Spleen (tissue), 11 donors: ENCODE data around the gene RELB. TPM values are rescaled to one million over a fixed set of nuclear protein-coding genes. Genes with fewer than 3 reads are reported as not detected.

Source experiments
- DNase-seq: peaks from one replicate; pipeline ENCODE4 v3.0.0-alpha.2; 2020
- H3K27ac ChIP-seq, 8 donors: fragments of 200-600 bp; sonication (generic) in 7 of 8; 1 replicate in 4 of 8; 2 replicates in 4 of 8; pipeline versions ENCODE4 v1.5.0 to v1.8.0; 2016 to 2021; ENCODE audit warnings: inconsistent platforms in 4 of 8, mild to moderate bottlenecking in 4 of 8, moderate library complexity in 1 of 8
- H3K27me3 ChIP-seq, 7 donors: fragments of 200-600 bp; sonication (generic) in 6 of 7; replicated peaks in 1 of 7; 1 replicate in 4 of 7; 2 replicates in 3 of 7; pipeline versions ENCODE4 v1.5.0 to v1.8.0; 2016 to 2021; ENCODE audit warnings: inconsistent platforms in 3 of 7, mild to moderate bottlenecking in 1 of 7
- H3K36me3 ChIP-seq, 6 donors: fragments of 200-600 bp; sonication (generic) in 5 of 6; 1 replicate in 4 of 6; 2 replicates in 2 of 6; pipeline versions ENCODE4 v1.5.0 to v1.8.0; 2016 to 2021; ENCODE audit warnings: inconsistent platforms in 2 of 6
- H3K4me1 ChIP-seq, 6 donors: fragments of 200-600 bp; sonication (generic) in 5 of 6; 1 replicate in 3 of 6; 2 replicates in 3 of 6; pipeline versions ENCODE4 v1.5.0 to v1.8.0; 2016 to 2021; ENCODE audit warnings: inconsistent platforms in 3 of 6
- H3K4me3 ChIP-seq, 8 donors: fragments of 200-600 bp; sonication (generic) in 7 of 8; 1 replicate in 4 of 8; 2 replicates in 4 of 8; pipeline versions ENCODE4 v1.5.0 to v1.8.0; 2016 to 2021; ENCODE audit warnings: inconsistent platforms in 4 of 8, mild to moderate bottlenecking in 4 of 8, moderate library complexity in 2 of 8
- H3K9me3 ChIP-seq, 8 donors: fragments of 200-600 bp; sonication (generic) in 7 of 8; 1 replicate in 4 of 8; 2 replicates in 4 of 8; pipeline versions ENCODE4 v1.5.0 to v1.8.0; 2016 to 2021; ENCODE audit warnings: inconsistent platforms in 4 of 8
- CTCF ChIP-seq, 11 experiments: fragments of 200-600 bp in 7 of 11; fragments of 450-650 bp in 4 of 11; sonication (generic) in 4 of 11; IDR thresholded peaks in 8 of 11; conservative IDR thresholded peaks in 3 of 11; 1 replicate in 7 of 11; 2 replicates in 4 of 11; pipeline versions ENCODE4 v1.4.0 to v1.8.0; 2016 to 2021; ENCODE audit warnings: antibody characterized with exemption in 11 of 11, inconsistent platforms in 4 of 11, mild to moderate bottlenecking in 1 of 11
- POLR2A ChIP-seq, 3 donors: fragments of 450-650 bp; IDR thresholded peaks; one replicate each; pipeline ENCODE4 v1.5.1; 2017; ENCODE audit warnings: antibody characterized with exemption in 3 of 3, mild to moderate bottlenecking in 1 of 3
- POLR2AphosphoS5 ChIP-seq, 3 donors: sonication (generic); formaldehyde crosslinking; IDR thresholded peaks; one replicate each; pipeline ENCODE4 v1.5.1; 2017; ENCODE audit warnings: antibody characterized with exemption in 3 of 3
- WGBS, 5 donors: extraction: QIAGEN DNeasy Blood & Tissue Kit in 3 of 5; methylation state at CpG; one replicate each; pipeline versions ENCODE4 v1.1.5 to v1.1.7; 2013 to 2018; 5-methylcytosine and 5-hydroxymethylcytosine counted together
- intact Hi-C: fragments of 100-400 bp; cut with DNase I; formaldehyde crosslinking; loops from one replicate; pipeline ENCODE4 v1.15.0; 2023; ENCODE audit warnings: low total_unique reads
- polyA plus RNA-seq, 3 donors: library from polyadenylated mRNA; stranded (reverse); fragments of 200-250 nt; gene quantifications; one replicate each; pipeline ENCODE4 v1.2.1, GENCODE V29; 2013
- total RNA-seq, 7 donors: library from RNA; depleted of rRNA in 3 of 7; stranded (reverse); fragments of >200 nt in 3 of 7; fragmentation: NEBNext Ultra II Directional in 4 of 7; extraction: Animal tissue kit (Norgen Biotek cat#: 25700) in 4 of 7; gene quantifications; one replicate each; pipeline versions ENCODE4 v1.1.0 to v1.2.1, GENCODE V29; 2016 to 2021
- donor health status: healthy with polysubstance abuse.
- donor health status: DM: no; HTN: no; CAD: no; lungs with moderate emphysema.
- donor health status: DM: no; HTN: no; CAD: no.
- donor health status: Bipolar disorder and iron deficiency.
- donor health status: healthy.
- donor health status: DM: no; HTN: no; CAD: no.
- donor health status: DM: yes; HTN: yes; CAD: no.

Gene RELB
- total and polyA plus RNA-seq, 10 donors, result 16.6 to 67.4 (median 34.7) TPM

GRCh38 chr19:45057444-45057843 lies 56.2 kb downstream of the RELB start:
- no peaks in the 10 kb centered on the region for H3K9me3 ChIP-seq
- H3K4me1 ChIP-seq, result peaks cover 0 to 40% (median 11%) of the 10 kb centered on the region in 6 donors
- WGBS, 5 donors, result 84 to 92% (median 89%) methylated on average over 9 of the region's 9 CpGs
- peak overlapping the region in 2 of 8 donors; percentile 14 to 38 for H3K27ac ChIP-seq
- H3K4me3 ChIP-seq, result no peak overlapping the region
- no peaks in the 10 kb centered on the region for H3K27me3 ChIP-seq
- intact Hi-C loops, result loop anchor here (5.0 kb wide), 1 partner anchor 40 kb away; no protein-coding TSS in a partner anchor
- DNase-seq, result no peak
- TF ChIP-seq CTCF (IDR thresholded peaks at IDR 0.05 in 8 of 11, conservative IDR thresholded peaks at IDR 0.05 in 3 of 11), result no peak
- no peak for TF ChIP-seq POLR2A (IDR thresholded peaks at IDR 0.05)
- no peak for TF ChIP-seq POLR2AphosphoS5 (IDR thresholded peaks at IDR 0.05)
- H3K36me3 ChIP-seq, result peaks cover 9 to 100% (median 100%) of the 10 kb centered on the region in 6 donors

DNA sequence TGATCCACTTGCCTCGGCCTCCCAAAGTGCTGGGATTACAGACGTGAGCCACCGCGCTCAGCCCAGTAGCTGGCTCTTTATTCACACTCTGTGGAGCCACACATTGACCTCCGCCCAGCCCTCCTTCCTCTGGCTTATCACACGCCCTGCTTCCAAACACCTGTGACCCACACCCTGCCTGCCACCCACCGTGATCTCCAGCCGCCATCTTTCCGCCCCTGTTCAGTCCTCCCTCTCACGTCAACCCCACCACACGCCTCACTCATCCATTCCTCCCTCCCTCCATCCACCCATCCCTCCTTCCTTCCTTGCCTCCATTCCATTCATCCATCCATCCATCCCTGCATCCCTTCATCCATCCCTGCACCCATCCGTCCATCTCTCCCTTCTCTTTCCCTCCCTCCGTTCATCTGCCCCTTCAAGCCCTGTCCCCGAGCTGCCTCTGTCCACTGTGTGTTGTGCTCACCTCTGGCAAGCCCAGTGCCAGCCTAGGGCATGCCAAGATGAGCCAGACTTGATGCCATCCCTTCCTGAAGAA lies 57.4 kb downstream of the RELB start:
- Histone ChIP-seq H3K27me3 (no peaks in the 10 kb centered on the region), H3K4me3 (no peak overlapping the region), H3K27ac (peak overlapping the region in 2 of 8 donors; percentile 25 to 59), H3K9me3 (no peaks in the 10 kb centered on the region), H3K36me3 (peaks cover 6 to 100% (median 100%) of the 10 kb centered on the region in 6 donors), H3K4me1 (peaks cover 0 to 28% (median 6%) of the 10 kb centered on the region in 6 donors)
- intact Hi-C loops, result loop anchor here (5.0 kb wide), 1 partner anchor 41 kb away; no protein-coding TSS in a partner anchor
- TF ChIP-seq POLR2A (IDR thresholded peaks at IDR 0.05) (no peak), CTCF (IDR thresholded peaks at IDR 0.05 in 8 of 11, conservative IDR thresholded peaks at IDR 0.05 in 3 of 11) (no peak), POLR2AphosphoS5 (IDR thresholded peaks at IDR 0.05) (no peak)
- 84 to 97% (median 89%) methylated on average over 14 of the region's 14 CpGs for WGBS, 5 donors
- no peak for DNase-seq

- Histone ChIP-seq H3K27me3 (no peaks in the 10 kb centered on the region), H3K27ac (peak overlapping the region in 2 of 8 donors; percentile 25 to 59), H3K4me3 (no peak overlapping the region), H3K36me3 (peaks cover 11 to 100% (median 100%) of the 10 kb centered on the region in 6 donors), H3K4me1 (peaks cover 0 to 28% (median 6%) of the 10 kb centered on the region in 6 donors), H3K9me3 (no peaks in the 10 kb centered on the region)
- WGBS, 5 donors, result 63 to 69% (median 66%) methylated on average over 14 to 16 of the region's 16 CpGs
- intact Hi-C loops, result loop anchor here (5.0 kb wide), 1 partner anchor 42 kb away; no protein-coding TSS in a partner anchor
- peak; percentile 48 to 91 (median 84) for TF ChIP-seq CTCF (IDR thresholded peaks at IDR 0.05 in 8 of 11, conservative IDR thresholded peaks at IDR 0.05 in 3 of 11)
- peak; percentile 15 to 53 (median 38) for TF ChIP-seq POLR2AphosphoS5 (IDR thresholded peaks at IDR 0.05)
- no peak for TF ChIP-seq POLR2A (IDR thresholded peaks at IDR 0.05)
- peak; percentile 91 for DNase-seq
Measured at GRCh38 chr19:45059258-45059965, 58.1 kb downstream of the RELB start.

DNA sequence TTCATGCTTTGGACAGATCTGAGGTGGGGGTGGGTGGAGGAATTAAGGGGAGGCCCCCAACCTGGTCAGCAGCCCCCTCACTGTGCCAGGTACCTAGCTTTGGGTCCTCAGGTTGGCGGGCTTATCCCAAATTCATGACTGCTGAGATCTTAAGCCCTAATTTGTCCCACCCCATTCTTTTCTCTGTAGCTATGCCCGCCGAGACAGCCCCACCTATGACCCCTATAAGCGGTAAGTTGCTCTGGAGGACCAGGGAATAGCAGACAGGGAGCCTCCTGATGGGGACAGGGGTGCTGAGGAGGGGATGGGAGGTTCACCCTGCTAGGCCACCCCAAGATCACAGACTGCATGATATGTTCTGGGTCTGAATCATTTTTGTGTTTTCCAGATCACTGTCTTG lies 60.7 kb downstream of the RELB start:
- no peak for DNase-seq
- intact Hi-C loops, result no loop called here
- Histone ChIP-seq H3K27ac (no peak overlapping the region), H3K36me3 (peaks cover 11 to 100% (median 98%) of the 10 kb centered on the region in 6 donors), H3K4me1 (peaks cover 0 to 18% (median 6%) of the 10 kb centered on the region in 6 donors), H3K4me3 (no peak overlapping the region), H3K9me3 (no peaks in the 10 kb centered on the region), H3K27me3 (no peaks in the 10 kb centered on the region)
- 91 to 98% (median 97%) methylated on average over 4 of the region's 4 CpGs for WGBS, 5 donors
- TF ChIP-seq CTCF (IDR thresholded peaks at IDR 0.05 in 8 of 11, conservative IDR thresholded peaks at IDR 0.05 in 3 of 11) (no peak), POLR2AphosphoS5 (IDR thresholded peaks at IDR 0.05) (no peak), POLR2A (IDR thresholded peaks at IDR 0.05) (no peak)
